OCI-LY1 (cell line): ENCODE measurements around the gene RPRD2.

Source experiments
- CTCF ChIP-seq: fragments of 200-600 bp; sonication (generic), shearing (Covaris generic); IDR thresholded peaks from 2 replicates; pipeline ENCODE4 v1.5.1; 2017; ENCODE audit warnings: mild to moderate bottlenecking, antibody characterized with exemption, low read length, moderate library complexity, mixed read lengths
- EZH2 ChIP-seq: fragments of 200-600 bp; sonication (generic), shearing (Covaris generic); IDR thresholded peaks from 2 replicates; pipeline ENCODE4 v1.8.0; 2017; ENCODE audit warnings: borderline replicate concordance, mixed run types, mild to moderate bottlenecking, antibody characterized with exemption, low read length, moderate library complexity, mixed read lengths

DNA sequence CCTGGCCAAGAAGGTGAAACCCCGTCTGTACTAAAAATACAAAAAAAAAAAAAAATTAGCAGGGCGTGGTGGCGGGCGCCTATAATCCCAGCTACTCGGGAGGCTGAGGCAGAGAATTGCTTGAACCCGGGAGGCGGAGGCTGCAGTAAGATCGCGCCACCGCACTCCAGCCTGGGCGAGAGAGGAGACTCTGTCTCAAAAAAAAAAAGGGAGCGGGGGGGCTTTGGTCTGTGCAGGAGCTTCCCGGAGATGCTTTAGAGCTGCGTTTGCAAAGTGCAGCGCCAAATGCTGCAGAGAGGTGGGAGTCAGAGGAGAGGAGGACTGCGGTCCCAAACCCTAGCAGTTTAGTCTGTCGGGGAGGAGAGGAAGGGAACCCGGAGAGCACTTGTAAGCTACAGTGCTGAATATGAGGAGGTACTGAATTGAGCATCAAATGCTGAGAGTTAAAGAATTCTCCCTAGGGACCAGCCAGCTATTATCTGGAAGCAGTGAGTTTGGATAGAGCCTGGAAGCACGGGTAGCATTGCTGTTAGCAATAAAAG lies 152.2 kb downstream of the RPRD2 start:
- TF ChIP-seq CTCF (no peak), EZH2 (no peak)
